Transverse colon (tissue), 4 donors: ENCODE data around the gene USP5. TPM values are rescaled to one million over a fixed set of nuclear protein-coding genes. Genes with fewer than 3 reads are reported as not detected.

Source experiments
- DNase-seq: peaks from one replicate; pipeline ENCODE4 v3.0.0-alpha.2; 2019
- H3K27ac ChIP-seq, 4 donors: fragments of 200-600 bp; sonication (generic); 2 replicates each; pipeline ENCODE4 v1.5.1; 2016 to 2018; ENCODE audit warnings: inconsistent platforms in 4 of 4
- H3K27me3 ChIP-seq: fragments of 200-600 bp; sonication (generic); 2 replicates; pipeline ENCODE4 v1.5.1; 2017; ENCODE audit warnings: inconsistent platforms
- H3K36me3 ChIP-seq, 4 donors: fragments of 200-600 bp; sonication (generic); 2 replicates each; pipeline ENCODE4 v1.5.1; 2017 to 2019; ENCODE audit warnings: inconsistent platforms in 4 of 4
- H3K4me1 ChIP-seq, 4 donors: fragments of 200-600 bp; sonication (generic); 2 replicates each; pipeline ENCODE4 v1.5.1; 2017 to 2020; ENCODE audit warnings: inconsistent platforms in 4 of 4
- H3K4me3 ChIP-seq, 4 donors: fragments of 200-600 bp; sonication (generic); 1 replicate in 1 of 4; 2 replicates in 3 of 4; pipeline versions ENCODE4 v1.5.1 to v1.6.1; 2017 to 2019; ENCODE audit warnings: inconsistent platforms in 4 of 4
- H3K9me3 ChIP-seq, 2 donors: fragments of 200-600 bp; sonication (generic); 2 replicates each; pipeline ENCODE4 v1.5.1; 2017 to 2019; ENCODE audit warnings: inconsistent platforms in 2 of 2
- EP300 ChIP-seq: sonication (generic); formaldehyde crosslinking; IDR thresholded peaks from one replicate; pipeline ENCODE4 v1.6.1; 2017; ENCODE audit warnings: antibody characterized with exemption, low read depth
- POLR2A ChIP-seq: fragments of 450-650 bp; IDR thresholded peaks from one replicate; pipeline ENCODE4 v1.6.1; 2016; ENCODE audit warnings: antibody characterized with exemption, mild to moderate bottlenecking, moderate library complexity
- POLR2AphosphoS5 ChIP-seq, 3 donors: sonication (generic); formaldehyde crosslinking; IDR thresholded peaks; one replicate each; pipeline ENCODE4 v1.6.1; 2016; ENCODE audit warnings: antibody characterized with exemption in 3 of 3
- WGBS, 2 donors: methylation state at CpG; one replicate each; pipeline ENCODE4 v1.1.5; 2018; ENCODE audit warnings: low coverage in 1 of 2; 5-methylcytosine and 5-hydroxymethylcytosine counted together
- in situ Hi-C, 4 donors: fragments of 200-750 bp; cut with MboI; loops; one replicate each; pipeline versions ENCODE4 v1.15.0 to v1.15.1; 2017; ENCODE audit warnings: low sequenced_read_pairs in 3 of 4, low pct_ligation_motif_present in 1 of 4, low pct_unique_long_range_greater_than_20kb in 1 of 4
- intact Hi-C: fragments of 100-400 bp; cut with DNase I; formaldehyde crosslinking; loops from one replicate; pipeline ENCODE4 v1.15.1; 2023; ENCODE audit warnings: low total_unique reads
- total RNA-seq, 4 donors: library from RNA; depleted of rRNA; stranded (reverse); fragments of >200 nt; gene quantifications; one replicate each; pipeline ENCODE4 v1.1.0, GENCODE V29; 2016
- TF ChIP-seq, protein P1 (sequence below), 5 experiments: fragments of 200-600 bp in 3 of 5; fragments of 450-650 bp in 2 of 5; sonication (generic) in 3 of 5; IDR thresholded peaks; 1 replicate in 2 of 5; 2 replicates in 3 of 5; pipeline ENCODE4 v1.5.1; 2016 to 2017; ENCODE audit warnings: antibody characterized with exemption in 5 of 5, inconsistent platforms in 3 of 5, mild to moderate bottlenecking in 2 of 5, moderate library complexity in 1 of 5

The USP5 gene
- total RNA-seq, 4 donors from 2014 or later, result 30.5 to 171 (median 35.4) TPM

DNA sequence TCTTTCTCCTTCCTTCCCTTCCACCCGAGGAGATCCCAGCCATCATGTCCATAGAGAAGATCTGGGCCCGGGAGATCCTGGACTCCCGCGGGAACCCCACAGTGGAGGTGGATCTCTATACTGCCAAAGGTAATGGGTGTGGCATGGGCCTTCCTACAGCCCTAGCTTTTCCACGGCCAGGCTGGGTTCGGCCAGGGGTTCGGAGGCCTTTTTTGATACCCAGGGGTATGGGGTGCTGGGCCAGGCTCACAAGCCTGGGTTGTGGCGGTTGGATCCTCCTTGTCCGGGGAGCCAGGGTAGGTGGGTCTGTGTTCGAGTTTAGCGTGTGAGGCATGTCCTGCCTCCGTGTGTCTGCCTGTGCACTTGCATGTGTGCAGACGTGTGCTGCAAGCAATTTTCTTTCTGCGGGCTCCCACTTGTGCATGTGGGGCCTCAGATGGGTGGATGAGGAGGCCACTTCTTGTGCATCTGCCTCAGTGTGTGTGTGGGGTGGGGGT is 63.9 kb downstream of the USP5 start:
- Histone ChIP-seq H3K27me3 (peaks cover 18% of the 10 kb centered on the region), H3K36me3 (no peaks in the 10 kb centered on the region), H3K4me3 (no peak overlapping the region), H3K27ac (peak overlapping the region in 1 of 4 donors; percentile 90), H3K9me3 (no peaks in the 10 kb centered on the region), H3K4me1 (peaks cover 13 to 21% (median 17%) of the 10 kb centered on the region in 4 donors)
- intact Hi-C loops (no loop called here), in situ Hi-C loops (loop anchor here in 1 of 4 donors (25.0 kb wide), 1 partner anchor 196 kb away; the partner anchor contains the start of gene C1RL)
- DNase-seq, result no peak
- 71% methylated on average over 14 of the region's 14 CpGs; no CpG with 5 or more reads in 1 of the 2 donors for WGBS, 2 donors
- TF ChIP-seq, protein P1, sequence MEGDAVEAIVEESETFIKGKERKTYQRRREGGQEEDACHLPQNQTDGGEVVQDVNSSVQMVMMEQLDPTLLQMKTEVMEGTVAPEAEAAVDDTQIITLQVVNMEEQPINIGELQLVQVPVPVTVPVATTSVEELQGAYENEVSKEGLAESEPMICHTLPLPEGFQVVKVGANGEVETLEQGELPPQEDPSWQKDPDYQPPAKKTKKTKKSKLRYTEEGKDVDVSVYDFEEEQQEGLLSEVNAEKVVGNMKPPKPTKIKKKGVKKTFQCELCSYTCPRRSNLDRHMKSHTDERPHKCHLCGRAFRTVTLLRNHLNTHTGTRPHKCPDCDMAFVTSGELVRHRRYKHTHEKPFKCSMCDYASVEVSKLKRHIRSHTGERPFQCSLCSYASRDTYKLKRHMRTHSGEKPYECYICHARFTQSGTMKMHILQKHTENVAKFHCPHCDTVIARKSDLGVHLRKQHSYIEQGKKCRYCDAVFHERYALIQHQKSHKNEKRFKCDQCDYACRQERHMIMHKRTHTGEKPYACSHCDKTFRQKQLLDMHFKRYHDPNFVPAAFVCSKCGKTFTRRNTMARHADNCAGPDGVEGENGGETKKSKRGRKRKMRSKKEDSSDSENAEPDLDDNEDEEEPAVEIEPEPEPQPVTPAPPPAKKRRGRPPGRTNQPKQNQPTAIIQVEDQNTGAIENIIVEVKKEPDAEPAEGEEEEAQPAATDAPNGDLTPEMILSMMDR (IDR thresholded peaks at IDR 0.05), result no peak
- TF ChIP-seq POLR2A (no peak), EP300 (no peak), POLR2AphosphoS5 (IDR thresholded peaks at IDR 0.05) (no peak)

Other genes with a start within 250 kb of the USP5 start
- gene CHD4, start 244.8 kb upstream of the USP5 start, total RNA-seq, result 100 to 1,000 TPM; 142 to 165 (median 154) TPM
- gene LPAR5, start 216.2 kb upstream of the USP5 start, total RNA-seq, result 10 to 100 TPM; 27.9 to 50.1 (median 30.2) TPM
- 1 to 10 TPM in 3 of 4 donors, not detected in 1; 2.2 to 2.9 (median 2.7) TPM for gene ACRBP, start 204.7 kb upstream of the USP5 start, total RNA-seq
- 100 to 1,000 TPM in 1 of 4 donors, 10 to 100 TPM in 3; 41.8 to 165 (median 56.6) TPM for gene ING4, start 189.0 kb upstream of the USP5 start, total RNA-seq
- gene ZNF384, start 162.8 kb upstream of the USP5 start, total RNA-seq, result 10 to 100 TPM; 34.8 to 49.4 (median 42.8) TPM
- under 1 TPM in 1 of 4 donors, not detected in 3; 0.64 TPM for gene PIANP, start 151.3 kb upstream of the USP5 start, total RNA-seq
- gene COPS7A, start 128.1 kb upstream of the USP5 start, total RNA-seq, result 10 to 100 TPM; 13.1 to 44.9 (median 36.9) TPM
- gene MLF2, start 99.0 kb upstream of the USP5 start, total RNA-seq, result 100 to 1,000 TPM; 100 to 360 (median 164) TPM
- gene PTMS, start 85.8 kb upstream of the USP5 start, total RNA-seq, result 100 to 1,000 TPM in 1 of 4 donors, 10 to 100 TPM in 3; 64.0 to 124 (median 83.9) TPM
- gene LAG3, start 79.6 kb upstream of the USP5 start, total RNA-seq, result 1 to 10 TPM in 1 of 4 donors, under 1 TPM in 1, not detected in 2; 0.68 to 1.4 TPM
- 1 to 10 TPM in 3 of 4 donors, under 1 TPM in 1; 1.00 to 7.9 (median 2.8) TPM for gene CD4, start 62.6 kb upstream of the USP5 start, total RNA-seq
- 1 to 10 TPM in 3 of 4 donors, not detected in 1; 3.0 to 6.4 (median 3.1) TPM for gene GPR162, start 30.3 kb upstream of the USP5 start, total RNA-seq
- 10 to 100 TPM in 3 of 4 donors, 1 to 10 TPM in 1; 5.9 to 32.9 (median 14.4) TPM for gene P3H3, start 23.7 kb upstream of the USP5 start, total RNA-seq
- under 1 TPM in 2 of 4 donors, not detected in 2; 0.14 to 0.32 TPM for gene GNB3, start 11.2 kb upstream of the USP5 start, total RNA-seq
- 1 to 10 TPM in 3 of 4 donors, not detected in 1; 3.0 to 8.8 (median 3.3) TPM for gene CDCA3, start 864 bp upstream of the USP5 start, total RNA-seq
- 100 to 1,000 TPM; 360 to 671 (median 400) TPM for gene TPI1, start 15.4 kb downstream of the USP5 start, total RNA-seq
- 10 to 100 TPM in 2 of 4 donors, 1 to 10 TPM in 2; 4.5 to 21.0 (median 8.2) TPM for gene SPSB2, start 21.2 kb downstream of the USP5 start, total RNA-seq
- gene LRRC23, start 52.7 kb downstream of the USP5 start, total RNA-seq, result 10 to 100 TPM in 1 of 4 donors, 1 to 10 TPM in 1, under 1 TPM in 1, not detected in 1; 0.60 to 11.3 (median 5.9) TPM
- gene ENO2, start 62.4 kb downstream of the USP5 start, total RNA-seq, result 10 to 100 TPM in 2 of 4 donors, 1 to 10 TPM in 2; 7.2 to 14.1 (median 9.6) TPM
- gene ATN1, start 75.8 kb downstream of the USP5 start, total RNA-seq, result 100 to 1,000 TPM in 2 of 4 donors, 10 to 100 TPM in 2; 59.1 to 160 (median 112) TPM
- not detected for gene RNU7-1, start 91.7 kb downstream of the USP5 start, total RNA-seq
- 100 to 1,000 TPM; 303 to 452 (median 386) TPM for gene C12orf57, start 91.9 kb downstream of the USP5 start, total RNA-seq
- 10 to 100 TPM; 21.7 to 49.0 (median 36.1) TPM for gene PTPN6, start 99.2 kb downstream of the USP5 start, total RNA-seq
- gene PHB2, start 118.5 kb downstream of the USP5 start, total RNA-seq, result 100 to 1,000 TPM; 196 to 402 (median 263) TPM
- 10 to 100 TPM in 3 of 4 donors, 1 to 10 TPM in 1; 5.6 to 30.6 (median 26.6) TPM for gene EMG1, start 118.8 kb downstream of the USP5 start, total RNA-seq
- gene LPCAT3, start 166.3 kb downstream of the USP5 start, total RNA-seq, result 100 to 1,000 TPM in 3 of 4 donors, 10 to 100 TPM in 1; 56.1 to 271 (median 111) TPM
- gene C1S, start 208.6 kb downstream of the USP5 start, total RNA-seq, result 100 to 1,000 TPM; 103 to 191 (median 117) TPM
- 100 to 1,000 TPM in 3 of 4 donors, 10 to 100 TPM in 1; 68.5 to 154 (median 125) TPM for gene C1R, start 240.3 kb downstream of the USP5 start, total RNA-seq